Islet of Langerhans (tissue), 1 donor: ENCODE results near the gene ARHGAP8.
"Not testable (repeated sequence)": the region's sequence is repeated elsewhere in the genome, so short reads cannot be mapped to it uniquely, and the experiment has no call there.

ENCODE experiments used
- FAIRE-seq: peaks from one replicate; lab custom pipeline; 2011; peaks lifted over from hg19 to GRCh38; lab: Jason Lieb, UNC

Gene ARHGAP8

DNA sequence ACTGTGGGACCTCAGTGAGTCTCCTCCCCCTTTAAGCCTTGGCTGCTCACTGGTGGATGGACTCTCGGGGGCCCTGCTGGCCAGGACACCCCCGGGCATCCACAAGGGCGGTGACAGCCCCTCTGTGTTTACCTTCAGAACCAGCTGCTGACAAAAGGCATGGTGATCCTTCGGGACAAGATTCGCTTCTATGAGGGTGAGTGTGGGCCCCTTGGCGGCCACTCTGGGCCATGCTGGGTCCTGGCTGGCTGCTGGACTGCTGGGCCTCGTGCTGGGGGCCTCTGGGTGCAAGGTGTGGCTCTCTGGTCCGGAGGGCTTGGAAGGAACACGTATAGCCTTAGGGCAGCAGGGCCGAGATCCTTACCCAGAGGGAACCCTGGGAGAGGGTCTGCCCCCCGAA is 25.9 kb upstream of the ARHGAP8 start:
- FAIRE-seq, result no peak

- no peak for FAIRE-seq
Observed at GRCh38 chr22:44727148-44727547, 25.2 kb upstream of the ARHGAP8 start.

GRCh38 chr22:44727709-44728108 is 24.7 kb upstream of the ARHGAP8 start:
- no peak for FAIRE-seq

GRCh38 chr22:44728761-44729324 is 23.5 kb upstream of the ARHGAP8 start:
- FAIRE-seq, result no peak

GRCh38 chr22:44729391-44730021 is 22.9 kb upstream of the ARHGAP8 start:
- no peak for FAIRE-seq

DNA sequence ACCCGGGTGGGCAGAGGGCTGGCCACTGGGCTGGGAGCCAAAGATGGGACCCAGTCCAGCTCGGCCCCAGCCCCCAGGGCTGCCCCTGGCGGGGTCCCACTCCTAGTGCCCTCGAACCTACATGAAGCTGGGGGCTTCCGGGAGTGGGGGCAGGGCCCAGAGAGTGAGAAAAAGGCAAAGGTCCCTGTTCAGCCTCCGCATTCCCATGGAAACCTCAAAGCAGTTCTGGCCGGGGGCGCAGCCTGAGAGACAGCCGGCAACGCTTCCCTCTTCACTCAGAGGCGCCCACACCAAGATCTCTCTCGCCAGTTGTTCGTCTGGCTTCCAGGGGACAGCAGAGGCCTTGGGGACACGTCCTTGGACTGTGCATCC is 22.4 kb upstream of the ARHGAP8 start:
- no peak for FAIRE-seq

GRCh38 chr22:44730490-44731356 is 21.7 kb upstream of the ARHGAP8 start:
- no peak for FAIRE-seq

DNA sequence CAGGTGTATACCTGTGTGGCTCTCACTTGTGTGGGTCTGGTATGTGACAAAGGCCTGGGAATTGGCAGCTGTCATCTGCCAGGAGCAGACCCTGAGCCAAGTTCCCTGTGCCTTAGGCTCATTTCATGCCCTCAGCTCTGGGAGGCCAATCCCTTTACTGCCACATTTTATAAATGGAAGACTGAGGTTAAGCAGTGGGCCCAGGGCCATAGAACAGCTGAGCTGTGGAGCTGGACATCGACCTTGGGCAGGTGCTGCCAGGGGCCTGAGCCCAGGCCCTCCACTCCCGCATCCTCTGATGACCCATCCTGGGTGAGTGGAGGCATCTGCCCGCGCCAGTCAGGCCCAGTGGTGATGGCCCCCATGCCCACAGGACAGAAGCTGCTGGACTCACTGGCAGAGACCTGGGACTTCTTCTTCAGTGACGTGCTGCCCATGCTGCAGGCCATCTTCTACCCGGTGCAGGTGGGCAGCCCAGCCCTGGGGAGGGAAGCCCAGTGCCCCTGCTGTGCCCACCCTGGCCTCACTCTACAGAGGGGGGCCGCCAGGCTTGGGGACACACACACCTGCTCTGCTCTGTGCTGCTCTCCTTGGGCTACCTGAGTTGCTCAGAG is 20.9 kb upstream of the ARHGAP8 start:
- no peak for FAIRE-seq

DNA sequence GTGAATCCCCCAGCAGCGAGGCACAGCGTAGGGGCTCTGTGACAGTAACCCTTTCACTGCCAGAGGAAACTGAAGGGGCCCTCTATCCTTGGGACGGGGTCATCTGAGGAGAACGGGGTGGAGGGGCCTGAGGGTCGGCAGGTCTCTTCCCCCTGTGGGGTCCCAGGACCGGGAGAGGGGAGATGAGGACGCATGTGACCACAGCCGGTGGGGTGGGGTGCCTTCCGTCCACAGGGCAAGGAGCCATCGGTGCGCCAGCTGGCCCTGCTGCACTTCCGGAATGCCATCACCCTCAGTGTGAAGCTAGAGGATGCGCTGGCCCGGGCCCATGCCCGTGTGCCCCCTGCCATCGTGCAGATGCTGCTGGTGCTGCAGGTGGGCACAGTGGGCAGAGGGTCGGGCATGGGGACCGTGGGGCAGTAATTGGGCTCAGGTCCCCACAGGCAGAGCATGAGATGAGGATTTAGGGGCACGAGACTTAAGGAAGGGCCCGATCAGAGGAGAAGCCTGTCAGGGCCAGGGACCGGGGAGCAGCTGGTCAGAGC is 20.3 kb upstream of the ARHGAP8 start:
- FAIRE-seq, result no peak

DNA sequence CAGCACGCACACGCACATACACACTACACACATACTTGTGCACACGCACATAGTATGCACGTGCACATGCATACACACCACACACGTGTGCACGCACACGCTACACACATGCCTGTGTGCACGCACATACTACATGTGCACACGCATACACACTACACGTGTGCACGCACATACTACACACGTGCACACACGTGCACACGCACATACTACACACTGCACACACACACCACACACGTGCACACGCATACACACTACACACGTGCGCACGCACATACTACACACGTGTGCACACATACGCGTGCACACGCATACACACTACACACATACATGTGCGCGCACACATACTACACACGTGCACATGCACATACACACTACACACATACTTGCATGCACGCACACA is 19.7 kb upstream of the ARHGAP8 start:
- FAIRE-seq, result no peak

DNA sequence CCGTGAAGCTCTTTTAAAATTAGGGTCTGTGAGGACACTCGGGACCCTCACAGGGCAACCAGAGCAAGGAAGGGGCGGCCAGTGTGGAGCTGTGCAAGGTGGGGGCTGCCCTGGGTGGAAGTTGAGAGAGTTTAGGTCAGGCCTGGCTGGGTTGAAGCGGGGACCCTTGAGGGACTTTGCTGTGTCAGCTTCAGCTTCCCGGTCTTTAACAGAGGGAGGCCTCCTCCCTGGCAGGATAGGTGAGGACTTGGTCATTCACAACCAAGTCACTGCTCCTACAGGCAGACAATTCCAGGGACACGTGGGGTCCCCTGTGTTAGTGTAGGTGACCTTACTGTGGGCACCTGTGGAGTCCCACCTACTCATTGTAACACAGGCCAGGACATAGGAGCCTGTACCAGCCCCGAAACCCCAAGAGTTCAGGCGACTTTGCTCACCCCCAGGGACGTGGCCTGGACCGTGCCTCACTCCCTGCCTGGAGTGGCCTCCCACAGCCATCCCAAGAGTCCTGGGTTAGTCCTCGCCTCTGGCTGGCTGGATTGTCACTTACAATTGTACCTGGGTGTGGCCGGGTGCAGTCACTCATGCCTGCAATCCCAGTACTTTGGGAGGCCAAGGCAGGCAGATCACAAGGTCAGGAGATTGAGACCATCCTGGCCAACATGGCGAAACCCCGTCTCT is 18.8 kb upstream of the ARHGAP8 start:
- no peak for FAIRE-seq

- FAIRE-seq, result no peak
Observed at GRCh38 chr22:44734278-44734677, 18.1 kb upstream of the ARHGAP8 start.

DNA sequence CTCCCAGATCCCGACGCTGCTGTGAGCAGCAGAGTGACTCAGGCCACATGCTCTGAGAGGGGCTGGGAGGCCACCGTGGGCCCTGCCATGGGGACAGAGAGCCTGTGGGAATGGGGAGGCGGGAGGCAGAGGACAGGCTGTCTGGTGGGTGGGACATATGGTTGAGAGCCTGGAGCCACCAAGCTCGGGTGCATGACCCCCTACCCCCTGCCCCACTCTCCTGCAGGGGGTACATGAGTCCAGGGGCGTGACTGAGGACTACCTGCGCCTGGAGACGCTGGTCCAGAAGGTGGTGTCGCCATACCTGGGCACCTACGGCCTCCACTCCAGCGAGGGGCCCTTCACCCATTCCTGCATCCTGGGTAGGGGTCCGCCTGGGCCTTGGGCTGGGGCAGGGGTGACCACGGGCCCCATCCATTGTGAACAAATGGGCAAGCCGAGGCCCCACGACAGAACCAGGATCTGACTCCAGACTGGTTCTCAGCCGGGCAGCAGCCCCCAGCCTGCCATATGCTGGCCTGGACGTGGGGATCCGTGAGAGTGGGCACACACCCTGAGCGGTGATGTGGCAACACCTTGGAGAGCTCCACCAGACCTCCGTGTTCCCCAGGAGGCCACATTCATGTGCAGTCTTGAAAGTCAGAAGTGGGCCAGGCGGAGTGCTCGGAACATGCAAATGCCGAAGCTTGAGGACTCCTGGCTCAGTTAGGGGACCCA is 17.4 kb upstream of the ARHGAP8 start:
- FAIRE-seq, result no peak

DNA sequence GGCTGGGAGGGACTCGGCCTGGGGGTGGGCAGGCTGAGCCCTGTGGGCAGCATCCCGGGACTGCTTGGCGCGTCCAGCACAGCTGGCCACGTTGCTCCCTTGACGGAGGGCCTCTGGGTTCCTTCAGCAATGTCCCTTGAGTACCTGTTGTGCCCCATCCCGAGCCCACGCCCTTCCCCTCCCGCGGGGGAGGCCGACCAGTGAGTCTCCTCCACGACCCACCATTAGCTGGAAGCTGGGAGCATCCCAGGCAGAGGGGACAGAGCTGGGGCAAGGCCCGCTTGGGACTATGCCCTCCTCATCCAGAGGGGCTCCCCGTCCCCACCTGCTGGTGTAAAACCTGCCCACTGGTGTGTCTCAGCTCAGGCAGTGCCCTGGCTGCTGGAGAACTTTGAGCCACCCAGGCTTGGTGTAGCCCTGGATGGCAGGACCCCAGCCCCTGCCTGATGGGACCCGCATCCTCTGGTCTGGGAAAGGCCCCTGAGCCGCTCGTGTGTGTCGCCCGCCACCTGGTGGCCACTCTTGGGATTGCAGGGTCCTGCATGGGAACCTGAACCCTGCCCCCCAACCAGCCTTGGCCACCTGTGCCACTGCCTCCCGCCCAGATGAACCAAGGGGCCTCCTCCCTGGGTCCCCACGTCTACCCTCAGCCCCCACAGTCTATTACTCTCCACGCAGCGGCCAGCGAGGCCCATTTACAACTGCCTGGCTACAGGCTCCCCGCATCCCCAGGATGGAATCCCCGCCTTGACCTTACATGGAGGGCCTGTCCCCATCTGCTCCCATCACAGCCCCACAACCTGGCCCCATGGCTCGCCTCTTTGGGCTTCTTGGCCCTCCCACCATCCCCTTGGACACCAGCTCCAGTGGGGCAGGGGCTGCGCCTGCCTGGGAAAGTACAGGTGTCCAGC is 16.6 kb upstream of the ARHGAP8 start:
- no peak for FAIRE-seq

DNA sequence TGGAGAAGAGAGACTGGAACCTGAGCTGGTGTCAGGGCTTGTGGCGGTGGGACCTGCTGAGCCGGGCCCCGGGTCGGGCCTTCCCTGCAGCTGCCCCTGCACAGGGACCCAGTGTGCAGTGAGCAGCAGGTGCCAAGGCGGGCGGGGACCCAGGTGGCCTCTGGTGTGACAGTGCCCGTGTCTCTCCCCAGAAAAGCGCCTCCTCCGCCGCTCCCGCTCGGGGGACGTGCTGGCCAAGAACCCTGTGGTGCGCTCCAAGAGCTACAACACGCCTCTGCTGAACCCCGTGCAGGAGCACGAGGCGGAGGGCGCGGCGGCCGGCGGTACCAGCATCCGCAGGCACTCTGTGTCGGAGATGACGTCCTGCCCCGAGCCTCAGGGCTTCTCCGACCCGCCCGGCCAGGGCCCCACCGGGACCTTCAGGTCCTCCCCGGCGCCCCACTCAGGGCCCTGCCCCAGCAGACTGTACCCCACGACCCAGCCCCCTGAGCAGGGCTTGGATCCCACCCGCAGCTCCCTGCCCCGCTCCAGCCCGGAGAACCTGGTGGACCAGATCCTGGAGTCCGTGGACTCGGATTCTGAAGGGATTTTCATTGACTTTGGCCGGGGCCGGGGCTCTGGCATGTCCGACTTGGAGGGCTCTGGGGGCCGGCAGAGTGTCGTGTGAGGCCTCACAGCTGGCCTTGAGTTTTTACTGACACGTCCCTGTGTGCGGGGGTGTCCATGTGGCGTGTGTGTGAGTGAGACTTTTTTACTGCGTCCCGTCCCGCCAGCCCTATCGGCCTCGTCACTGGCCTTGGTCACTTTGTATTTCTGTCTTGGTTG is 15.6 kb upstream of the ARHGAP8 start:
- no peak for FAIRE-seq

DNA sequence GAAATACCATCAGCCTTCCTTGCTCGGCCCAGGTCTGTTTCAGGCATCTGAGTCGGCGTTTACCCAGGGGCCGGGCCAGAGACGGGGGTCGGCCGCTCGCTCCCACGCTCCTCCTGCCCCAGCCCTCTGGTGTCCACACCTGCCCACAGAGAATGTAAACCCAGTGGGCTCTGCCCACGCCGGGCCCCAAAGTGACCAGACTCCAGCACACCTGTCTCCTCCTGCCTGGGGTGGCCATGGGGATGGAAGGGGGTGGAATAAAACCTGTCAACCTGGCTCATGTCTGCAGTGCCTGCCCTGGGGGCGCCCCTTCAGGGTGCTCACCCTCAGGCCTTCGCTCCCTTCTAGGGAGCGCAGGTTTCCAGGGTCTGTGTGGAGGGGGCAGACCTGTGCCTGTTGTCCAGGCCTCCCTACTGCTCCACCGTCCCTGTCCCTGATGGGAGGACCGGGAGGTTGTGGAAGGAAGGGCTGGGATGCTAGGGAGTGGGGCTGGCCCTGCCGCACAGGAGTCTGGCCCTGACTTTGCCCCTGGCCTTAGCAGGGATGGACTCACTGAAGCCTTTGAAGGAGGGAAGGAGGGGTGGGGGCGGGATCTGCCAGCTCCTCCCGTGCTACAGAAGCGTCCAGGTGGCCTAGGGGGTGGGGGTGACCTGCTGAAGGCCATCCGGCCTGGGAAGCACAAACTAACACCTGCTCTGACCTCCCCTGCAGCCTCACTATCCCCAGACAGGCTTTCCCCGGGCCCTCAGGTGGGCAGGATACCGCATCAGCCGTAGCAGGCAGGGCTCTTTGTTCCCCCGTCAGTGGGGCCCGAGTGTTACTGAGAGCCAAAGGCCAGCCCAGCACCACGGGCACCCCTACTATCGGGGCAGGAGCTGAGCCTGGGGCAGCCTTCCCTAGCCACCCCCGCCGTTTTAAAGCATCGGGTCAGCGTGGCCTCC is 14.7 kb upstream of the ARHGAP8 start:
- no peak for FAIRE-seq

DNA sequence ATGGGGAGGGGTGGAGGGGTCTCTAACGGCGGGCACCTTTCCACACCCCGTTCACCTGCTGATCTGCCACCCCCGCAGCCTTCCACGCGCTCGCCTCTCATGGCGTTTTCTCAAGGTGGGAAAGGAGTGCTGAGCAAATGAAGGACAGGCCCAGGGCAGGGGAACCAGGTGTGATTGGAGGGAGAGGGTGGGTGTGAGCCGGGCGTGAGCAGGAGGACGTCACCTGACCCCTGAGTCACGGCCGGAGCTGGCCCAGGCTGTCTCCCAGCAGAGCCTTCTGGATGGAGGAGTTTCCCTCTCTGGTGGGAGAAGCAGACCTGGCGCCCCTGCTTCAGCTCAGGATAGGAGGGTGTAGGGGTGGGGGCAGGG is 14.0 kb upstream of the ARHGAP8 start:
- FAIRE-seq, result no peak

- FAIRE-seq, result no peak
Observed at GRCh38 chr22:44739024-44739423, 13.4 kb upstream of the ARHGAP8 start.

GRCh38 chr22:44739666-44740065 is 12.7 kb upstream of the ARHGAP8 start:
- FAIRE-seq, result not testable (repeated sequence)
